GM11168 (cell line): Measurements from ENCODE around the gene ICE1.

Experiments
- in situ Hi-C: fragments of 300-500 bp; cut with MboI; formaldehyde crosslinking; loops from one replicate; pipeline ENCODE4 v1.12.0; 2022; ENCODE audit warnings: low sequenced_read_pairs; ENCODE audit not compliant: unreplicated experiment

The ICE1 gene

DNA sequence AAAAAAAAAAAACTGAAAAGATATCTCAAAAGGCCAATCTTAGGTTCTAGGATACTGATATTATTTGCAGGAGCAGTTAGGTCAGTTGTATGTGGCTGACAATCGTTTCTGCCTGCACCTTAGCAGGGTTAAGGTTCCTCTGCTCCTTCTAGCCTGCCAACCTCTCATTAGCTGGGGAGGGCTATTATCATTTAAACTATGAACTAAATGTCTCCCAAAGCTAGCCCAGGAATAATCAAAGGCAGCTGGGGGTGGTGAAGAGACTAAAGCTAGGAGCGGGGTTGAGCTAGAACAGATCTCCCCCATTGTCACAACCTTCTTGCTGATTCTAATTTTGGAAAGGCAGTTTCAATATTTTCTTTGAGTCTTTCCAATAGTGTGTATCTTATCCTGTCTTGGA is 99.9 kb downstream of the ICE1 start:
- in situ Hi-C loops: no loop called here

DNA sequence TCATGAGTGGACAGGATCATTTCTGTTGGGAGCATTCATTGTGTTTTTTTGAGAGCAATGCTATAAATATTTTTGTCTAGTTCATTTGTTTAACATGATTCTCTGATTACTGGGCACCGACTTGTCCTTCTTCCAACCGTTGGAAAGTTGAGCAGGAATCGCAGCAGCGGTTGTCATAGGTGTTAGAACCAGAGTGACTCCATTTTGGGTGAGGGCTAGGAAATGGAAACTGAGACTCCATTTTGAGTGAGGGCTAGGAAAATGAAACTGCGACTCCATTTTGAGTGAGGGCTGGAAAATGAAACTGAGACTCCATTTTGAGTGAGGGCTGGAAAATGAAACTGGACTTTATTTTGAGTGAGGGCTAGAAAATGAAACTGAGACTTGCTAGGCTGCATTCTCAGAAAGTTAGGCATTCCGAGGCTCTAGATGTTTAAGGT is 100.6 kb downstream of the ICE1 start:
- in situ Hi-C loops: no loop called here

DNA sequence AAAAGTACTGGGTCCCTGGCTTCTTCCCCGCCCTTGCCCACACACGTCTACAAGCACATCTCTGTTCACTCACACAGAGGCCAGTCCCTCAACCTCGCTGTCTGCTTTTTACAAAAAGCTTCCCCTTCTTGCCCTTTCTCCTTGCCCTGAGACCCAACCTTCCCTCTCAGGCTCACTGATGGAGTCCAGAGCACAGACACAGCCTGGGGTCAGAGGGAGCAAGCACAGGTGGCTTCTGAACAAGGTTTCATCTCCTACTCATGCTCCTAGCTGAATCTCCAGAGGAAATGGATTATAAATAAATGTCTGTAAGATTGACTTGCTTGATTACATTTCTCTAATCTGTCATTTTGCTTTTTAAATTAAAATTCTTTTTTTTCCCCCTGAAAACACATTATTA is 101.8 kb downstream of the ICE1 start:
- in situ Hi-C loops: no loop called here

DNA sequence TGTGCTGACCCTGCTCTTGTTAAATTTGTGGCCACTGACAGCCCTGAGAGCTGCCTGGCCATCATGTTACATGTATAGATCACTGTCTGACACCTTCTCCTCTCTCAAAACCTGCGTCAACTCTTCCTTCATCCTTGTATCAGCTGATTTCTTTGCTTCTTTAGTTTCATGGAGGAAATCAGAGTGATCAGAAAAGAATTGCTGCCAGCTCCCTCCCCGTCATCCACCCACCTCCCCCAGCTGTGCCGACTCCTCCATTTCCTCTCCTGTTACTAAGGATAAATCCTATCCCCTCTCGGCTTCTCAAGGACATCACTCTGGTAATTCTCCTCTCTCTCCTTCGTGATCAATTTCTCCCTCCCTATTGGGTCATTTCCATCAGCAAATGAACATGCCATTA is 108.9 kb downstream of the ICE1 start:
- in situ Hi-C loops: no loop called here

GRCh38 chr5:5532306-5533076 is 110.0 kb downstream of the ICE1 start:
- in situ Hi-C loops: no loop called here

DNA sequence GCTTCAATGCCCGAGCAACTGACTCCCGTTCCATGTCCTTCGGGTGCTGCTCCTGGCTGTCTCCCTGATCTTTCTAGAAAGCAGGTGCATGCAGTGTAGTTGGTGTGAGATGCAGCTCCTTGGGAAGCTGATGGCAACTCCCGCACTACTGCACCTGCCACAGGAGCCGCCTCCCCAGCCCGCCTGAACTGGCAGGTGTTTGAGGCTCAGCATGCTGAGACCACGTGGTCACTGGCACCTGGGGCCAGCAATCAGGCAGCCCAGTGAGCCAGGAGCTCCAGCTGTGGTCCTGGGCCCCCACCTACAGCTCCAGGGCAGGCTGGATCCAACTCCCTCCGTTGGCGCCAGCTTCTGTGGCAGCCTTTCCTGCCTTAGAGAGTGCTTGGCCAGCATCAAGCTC is 111.5 kb downstream of the ICE1 start:
- in situ Hi-C loops: no loop called here

- in situ Hi-C loops: no loop called here
These were observed 111.9 kb downstream of the ICE1 start for GRCh38 chr5:5534333-5534732.

DNA sequence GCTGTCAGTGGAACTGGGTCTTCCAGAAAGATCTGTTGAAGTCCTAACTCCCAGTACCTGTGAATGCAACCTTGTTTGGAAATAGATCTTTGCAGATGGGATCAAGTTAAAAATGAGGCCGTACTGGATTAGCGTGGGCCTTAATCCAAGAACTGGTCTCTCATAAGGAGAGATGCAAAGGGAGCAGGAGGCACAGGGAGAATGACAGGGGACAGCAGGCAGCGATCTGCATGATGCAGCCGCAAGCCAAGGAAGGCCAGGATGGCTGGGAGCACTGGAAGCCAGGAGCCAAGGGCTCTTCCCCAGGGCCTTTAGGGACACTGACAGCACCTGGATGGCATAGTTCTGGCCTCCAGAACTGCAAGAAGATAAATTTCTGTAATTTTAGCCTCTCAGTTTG is 114.4 kb downstream of the ICE1 start:
- in situ Hi-C loops: no loop called here

DNA sequence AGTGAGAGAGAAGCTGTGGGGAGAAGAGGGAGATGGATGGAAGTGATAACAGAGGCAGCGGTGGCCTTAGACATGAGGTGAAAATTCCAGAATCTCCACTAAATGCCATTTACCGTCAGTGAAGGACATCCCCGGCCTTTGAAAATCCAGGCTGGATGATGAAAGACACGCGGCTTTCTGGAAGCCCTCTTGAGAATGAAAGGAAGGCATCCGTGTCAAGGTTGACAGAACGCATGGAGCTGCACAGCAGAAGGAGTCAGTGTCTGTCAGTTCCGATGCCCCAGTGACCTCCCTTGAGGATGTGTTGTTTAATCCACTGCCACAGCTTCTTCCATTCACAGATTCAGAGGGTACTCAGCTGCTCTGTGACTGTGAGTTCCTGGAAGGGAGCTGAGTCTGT is 114.9 kb downstream of the ICE1 start:
- in situ Hi-C loops: no loop called here

- in situ Hi-C loops: no loop called here
These were observed 117.1 kb downstream of the ICE1 start for GRCh38 chr5:5539590-5539989.
